ENCODE results near the gene SCYGR7.

The SCYGR7 gene

GRCh38 chr2:227706859-227707258, 21.3 kb upstream of the SCYGR7 start:
- TF ChIP-seq CTCF (IDR thresholded peaks at IDR 0.05; ENCODE audit: insufficient read depth, missing control alignments), result no peak
- DNase-seq (ENCODE audit: insufficient read length, low spot score) (no peak), FAIRE-seq (no peak)

- FAIRE-seq, result no peak
- DNase-seq (ENCODE audit: insufficient read length, low spot score), result no peak
- TF ChIP-seq CTCF (IDR thresholded peaks at IDR 0.05; ENCODE audit: insufficient read depth, missing control alignments), result no peak
These were observed 20.7 kb upstream of the SCYGR7 start for GRCh38 chr2:227707390-227707789.

GRCh38 chr2:227710986-227711385, 17.1 kb upstream of the SCYGR7 start:
- TF ChIP-seq CTCF (IDR thresholded peaks at IDR 0.05; ENCODE audit: insufficient read depth, missing control alignments), result no peak
- no peak for DNase-seq (ENCODE audit: insufficient read length, low spot score)
- no peak for FAIRE-seq

GRCh38 chr2:227713291-227713690, 14.8 kb upstream of the SCYGR7 start:
- no peak for DNase-seq (ENCODE audit: insufficient read length, low spot score)
- TF ChIP-seq CTCF (IDR thresholded peaks at IDR 0.05; ENCODE audit: insufficient read depth, missing control alignments), result no peak
- FAIRE-seq, result no peak

GRCh38 chr2:227716501-227716900, 11.6 kb upstream of the SCYGR7 start:
- FAIRE-seq, result no peak
- no peak for DNase-seq (ENCODE audit: insufficient read length, low spot score)
- no peak for TF ChIP-seq CTCF (IDR thresholded peaks at IDR 0.05; ENCODE audit: insufficient read depth, missing control alignments)

- no peak for TF ChIP-seq CTCF (IDR thresholded peaks at IDR 0.05; ENCODE audit: insufficient read depth, missing control alignments)
- FAIRE-seq, result no peak
- peak; percentile 46 for DNase-seq (ENCODE audit: insufficient read length, low spot score)
These were observed 10.2 kb upstream of the SCYGR7 start, which contains the start of gene SLC19A3 for GRCh38 chr2:227717687-227718567. SLC19A3 (minus strand) TSS chr2:227718028; CDS start chr2:227702318, 15,710 bp downstream.

GRCh38 chr2:227719641-227720040, 8.5 kb upstream of the SCYGR7 start:
- TF ChIP-seq CTCF (IDR thresholded peaks at IDR 0.05; ENCODE audit: insufficient read depth, missing control alignments), result no peak
- DNase-seq (ENCODE audit: insufficient read length, low spot score) (no peak), FAIRE-seq (no peak)
